ENCODE data around the gene SAMD4A. TPM values are rescaled to one million over a fixed set of nuclear protein-coding genes. Genes with fewer than 3 reads are reported as not detected.

Gene SAMD4A
- total RNA-seq, 2 donors from 2014 or later, result 80.4 to 236 TPM

DNA sequence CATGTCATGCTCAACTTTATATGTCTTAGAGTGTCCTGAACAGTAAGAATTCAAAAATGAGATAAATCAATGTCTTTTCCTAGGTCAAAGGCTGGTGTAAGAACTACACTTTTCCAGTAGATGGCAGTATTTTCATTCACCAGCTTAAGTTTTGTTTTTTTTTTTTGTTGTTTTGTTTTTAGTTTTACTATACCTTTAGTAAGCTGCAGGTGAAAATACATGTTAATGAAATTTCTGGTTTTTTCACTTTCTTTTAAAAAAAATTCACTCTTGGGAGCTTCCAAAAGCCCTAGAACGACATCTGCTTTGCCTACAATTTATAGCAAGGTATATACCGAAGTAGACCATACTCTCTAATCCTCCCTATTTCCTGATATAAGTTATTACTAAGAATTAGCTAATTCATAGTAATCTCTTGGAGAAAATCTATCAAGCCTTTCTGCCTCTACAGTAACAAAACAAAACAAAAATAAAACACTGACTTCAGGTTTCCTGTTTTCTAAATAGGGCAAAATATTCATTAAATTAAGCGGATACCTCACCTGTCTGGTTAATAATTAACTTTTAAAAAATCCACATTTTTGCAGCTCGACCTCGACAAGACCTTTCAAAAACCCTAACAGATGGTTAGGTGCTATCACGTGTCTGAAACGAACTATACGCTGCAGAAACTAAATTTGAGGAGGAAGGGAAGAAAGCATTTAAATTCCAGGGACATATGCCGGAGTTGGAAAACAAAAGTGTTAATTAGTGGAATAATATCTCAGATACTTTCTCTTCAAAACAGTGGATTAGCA is 2.7 kb upstream of the SAMD4A start:
- intact Hi-C loops (cut with DNase I), result loop anchor here in 1 of 2 donors (2.0 kb wide), 1 partner anchor 211 kb away; no protein-coding TSS in a partner anchor
- no peak for DNase-seq (ENCODE audit: low spot score)

GRCh38 chr14:54564868-54565784 is 1.8 kb upstream of the SAMD4A start:
- peak; percentile 90 for DNase-seq (ENCODE audit: low spot score)
- intact Hi-C loops (cut with DNase I), result loop anchor here (2.0 to 5.0 kb wide), 2 partner anchors 122 to 210 kb away; no protein-coding TSS in a partner anchor

DNA sequence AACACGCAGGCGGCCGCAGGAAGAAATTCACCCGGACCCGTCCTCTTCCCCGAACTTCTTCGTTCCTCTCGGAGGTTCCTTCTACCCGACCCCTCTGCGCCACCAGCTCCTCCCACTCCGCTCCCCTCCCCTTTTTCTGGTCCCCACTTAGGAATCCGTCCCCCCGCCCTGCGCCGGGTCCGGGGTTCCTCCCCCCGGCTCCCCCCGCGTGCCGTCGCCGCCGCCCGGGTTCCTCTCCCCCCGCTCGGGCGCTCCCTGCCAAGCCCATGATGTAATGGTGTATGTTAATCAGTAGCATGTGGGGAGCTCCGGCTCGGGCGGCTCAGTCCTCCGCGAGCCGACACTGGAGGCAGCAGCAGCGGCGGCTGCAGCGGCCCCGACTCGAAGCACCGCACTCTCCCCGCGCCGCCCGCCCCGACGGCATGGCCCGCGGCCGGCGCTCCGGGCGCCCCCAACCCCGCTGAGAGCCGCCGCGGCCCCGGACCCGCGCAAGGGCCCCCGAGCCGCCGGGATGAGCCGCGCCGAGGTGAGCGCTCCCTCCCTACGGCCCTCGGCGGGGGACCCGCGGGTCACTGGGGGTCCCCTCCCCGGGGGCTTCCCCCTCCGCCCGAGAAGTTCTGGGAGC is 1.0 kb upstream of the SAMD4A start:
- intact Hi-C loops (cut with DNase I), result loop anchor here (2.0 to 5.0 kb wide), 2 partner anchors 121 to 209 kb away; no protein-coding TSS in a partner anchor
- peak; percentile 98 for DNase-seq (ENCODE audit: low spot score)

- DNase-seq (ENCODE audit: low spot score), result peak; percentile 86
- intact Hi-C loops (cut with DNase I), result loop anchor here in 1 of 2 donors (5.0 kb wide), 1 partner anchor 120 kb away; no protein-coding TSS in a partner anchor
Observed at GRCh38 chr14:54567224-54567638, 303 bp downstream of the SAMD4A start.

GRCh38 chr14:54567639-54568561 is 972 bp downstream of the SAMD4A start:
- intact Hi-C loops (cut with DNase I), result loop anchor here in 1 of 2 donors (2.0 to 5.0 kb wide), 2 partner anchors 119 to 205 kb away; no protein-coding TSS in a partner anchor
- DNase-seq (ENCODE audit: low spot score), result peak; percentile 88

DNA sequence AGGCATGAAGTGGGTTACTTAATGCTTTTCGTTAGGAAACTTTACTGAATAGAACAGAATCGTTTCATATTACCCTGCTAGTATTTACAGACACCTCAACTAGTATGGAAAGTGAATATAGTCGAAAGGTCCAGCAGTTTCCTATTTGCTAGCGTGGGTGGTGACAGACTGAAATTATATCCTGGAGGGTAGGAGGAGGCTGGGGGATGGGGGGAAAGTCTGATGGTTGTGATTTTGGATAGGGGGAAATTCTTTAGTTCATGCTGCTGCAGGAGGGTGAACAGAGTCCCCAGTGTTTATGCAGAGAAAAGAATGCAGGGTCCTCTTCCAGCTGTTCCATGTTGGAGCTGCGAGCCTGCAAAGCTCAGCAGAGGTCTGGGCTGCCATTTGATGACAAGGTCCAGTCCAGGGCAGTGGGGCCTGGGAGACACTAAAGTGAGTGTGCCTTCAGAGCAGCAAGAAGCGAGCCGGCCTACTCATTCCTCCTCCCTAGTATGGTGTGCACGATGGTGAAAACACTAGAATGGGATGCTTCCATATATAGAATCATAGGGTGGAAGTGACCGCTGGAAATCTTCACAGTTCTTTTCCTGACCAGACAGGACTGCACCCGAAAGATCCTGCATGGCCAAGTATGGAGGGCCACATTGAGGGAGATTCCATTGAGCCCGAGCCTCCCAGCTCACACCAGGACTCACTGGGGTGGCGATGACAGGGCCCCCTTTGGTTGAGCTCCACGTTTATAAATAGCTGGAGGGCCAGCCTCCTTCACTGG is 2.1 kb downstream of the SAMD4A start:
- intact Hi-C loops (cut with DNase I), result loop anchor here in 1 of 2 donors (2.0 to 5.0 kb wide), 2 partner anchors 118 to 204 kb away; no protein-coding TSS in a partner anchor
- peak; percentile 81 for DNase-seq (ENCODE audit: low spot score)

GRCh38 chr14:54570047-54570446 is 3.1 kb downstream of the SAMD4A start:
- DNase-seq (ENCODE audit: low spot score), result no peak
- intact Hi-C loops (cut with DNase I), result loop anchor here in 1 of 2 donors (10.0 kb wide), 1 partner anchor 115 kb away; no protein-coding TSS in a partner anchor

DNA sequence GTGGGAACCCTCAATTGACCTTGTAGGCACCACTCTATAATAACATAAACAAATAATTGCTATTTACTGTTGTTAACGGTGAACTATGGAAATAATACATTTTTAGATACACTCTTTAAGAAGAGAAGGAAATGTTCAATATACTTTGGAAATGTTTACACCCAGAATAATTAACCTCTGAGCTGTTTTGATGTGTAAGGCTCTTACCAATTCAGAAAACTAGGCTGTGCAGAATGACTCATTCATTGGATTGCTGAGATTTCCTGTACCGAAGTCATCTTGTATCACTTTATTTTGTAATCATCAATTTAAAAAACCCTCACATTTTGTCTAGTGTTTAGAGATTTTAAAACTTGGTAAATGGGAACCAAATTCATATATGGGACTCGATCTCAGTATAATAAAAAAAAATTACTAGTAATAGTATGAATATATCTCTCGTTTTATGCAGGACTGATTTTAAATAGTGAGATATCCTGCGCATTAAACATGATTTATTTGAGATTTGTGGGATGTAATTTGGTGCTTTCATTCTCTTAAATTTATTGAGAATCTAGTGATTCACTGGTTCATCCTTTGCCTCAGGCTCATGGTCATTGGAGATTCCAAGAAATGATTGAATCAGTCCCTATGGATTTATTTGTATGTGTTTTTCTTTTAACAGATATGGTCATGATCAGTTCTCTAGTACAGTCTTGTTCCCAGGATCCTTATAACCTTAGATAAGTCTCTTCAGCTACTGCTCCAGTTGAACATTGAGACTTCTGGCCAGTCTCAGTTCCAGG is 3.9 kb downstream of the SAMD4A start:
- DNase-seq (ENCODE audit: low spot score), result no peak

DNA sequence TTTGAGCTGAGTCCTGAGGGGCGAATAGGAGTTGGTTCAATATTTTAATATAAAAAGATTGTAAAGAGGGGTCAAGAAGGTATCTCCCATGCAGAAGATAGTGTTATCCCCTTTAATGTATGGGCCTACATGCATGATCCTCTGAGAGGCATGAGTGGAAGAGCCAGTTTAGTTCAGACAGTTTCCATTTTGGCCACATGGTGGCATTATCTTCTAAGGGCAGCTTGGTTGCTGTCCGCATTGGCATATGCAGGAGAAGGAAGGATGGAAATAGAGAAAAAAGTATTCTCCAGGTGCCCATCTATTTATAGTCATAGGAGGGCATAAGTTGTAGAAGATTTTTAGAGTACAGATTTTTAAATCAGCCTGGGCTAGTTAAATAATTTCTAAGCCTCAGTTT is 5.4 kb downstream of the SAMD4A start:
- no peak for DNase-seq (ENCODE audit: low spot score)
- intact Hi-C loops (cut with DNase I), result loop anchor here in 1 of 2 donors (10.0 kb wide), 1 partner anchor 112 kb away; no protein-coding TSS in a partner anchor

More for the DNA sequence above, 3.9 kb downstream of the SAMD4A start:
- intact Hi-C loops (cut with DNase I), result loop anchor here in 1 of 2 donors (10.0 kb wide), 1 partner anchor 114 kb away; no protein-coding TSS in a partner anchor

DNA sequence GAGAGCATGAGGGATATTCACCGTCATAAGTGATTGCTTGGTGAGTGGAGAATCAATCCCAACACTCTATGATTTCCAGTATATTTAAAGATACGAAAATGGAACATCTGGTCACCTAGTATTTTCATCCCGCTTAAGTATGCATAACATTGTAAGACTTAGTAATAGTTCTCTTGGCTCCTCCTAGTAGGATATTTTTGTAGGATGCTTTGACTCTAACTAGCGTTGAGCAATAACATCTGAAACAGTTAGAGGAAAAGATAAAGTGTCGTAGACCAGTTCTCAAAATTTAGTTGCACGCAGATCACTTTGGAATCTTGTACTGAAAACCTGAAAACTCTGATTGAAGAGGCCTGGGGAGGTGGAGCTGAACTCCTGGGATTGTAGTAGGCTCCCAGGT is 7.6 kb downstream of the SAMD4A start:
- intact Hi-C loops (cut with DNase I), result loop anchor here in 1 of 2 donors (10.0 kb wide), 1 partner anchor 110 kb away; no protein-coding TSS in a partner anchor
- DNase-seq (ENCODE audit: low spot score), result no peak

GRCh38 chr14:54577494-54577893 is 10.6 kb downstream of the SAMD4A start:
- intact Hi-C loops (cut with DNase I), result loop anchor here in 1 of 2 donors (10.0 kb wide), 1 partner anchor 107 kb away; no protein-coding TSS in a partner anchor
- no peak for DNase-seq (ENCODE audit: low spot score)

- DNase-seq (ENCODE audit: low spot score), result no peak
- intact Hi-C loops (cut with DNase I), result loop anchor here in 1 of 2 donors (10.0 kb wide), 1 partner anchor 107 kb away; no protein-coding TSS in a partner anchor
Observed at GRCh38 chr14:54577977-54578376, 11.0 kb downstream of the SAMD4A start.

GRCh38 chr14:54579621-54580020 is 12.7 kb downstream of the SAMD4A start:
- DNase-seq (ENCODE audit: low spot score), result no peak
- intact Hi-C loops (cut with DNase I), result loop anchor here in 1 of 2 donors (10.0 kb wide), 1 partner anchor 105 kb away; no protein-coding TSS in a partner anchor

DNA sequence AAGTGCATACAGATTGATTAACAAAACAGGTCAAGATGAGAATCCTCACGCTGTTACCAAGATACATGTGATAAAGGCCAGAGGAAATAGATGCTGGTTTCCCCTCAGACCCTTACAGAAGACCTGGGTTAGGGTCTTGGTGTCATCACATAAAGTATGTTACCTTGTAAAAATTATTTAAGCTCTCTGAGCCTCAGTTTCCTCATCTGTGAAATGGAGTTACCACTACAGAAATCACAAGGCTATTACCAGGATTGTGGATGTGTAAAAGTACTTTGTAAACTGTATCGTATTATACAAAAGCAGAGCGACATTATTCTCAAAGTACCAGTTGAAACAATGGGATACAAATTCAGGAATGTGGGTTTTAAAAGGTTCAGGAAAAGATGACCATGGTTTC is 14.0 kb downstream of the SAMD4A start:
- intact Hi-C loops (cut with DNase I), result no loop called here
- no peak for DNase-seq (ENCODE audit: low spot score)

DNA sequence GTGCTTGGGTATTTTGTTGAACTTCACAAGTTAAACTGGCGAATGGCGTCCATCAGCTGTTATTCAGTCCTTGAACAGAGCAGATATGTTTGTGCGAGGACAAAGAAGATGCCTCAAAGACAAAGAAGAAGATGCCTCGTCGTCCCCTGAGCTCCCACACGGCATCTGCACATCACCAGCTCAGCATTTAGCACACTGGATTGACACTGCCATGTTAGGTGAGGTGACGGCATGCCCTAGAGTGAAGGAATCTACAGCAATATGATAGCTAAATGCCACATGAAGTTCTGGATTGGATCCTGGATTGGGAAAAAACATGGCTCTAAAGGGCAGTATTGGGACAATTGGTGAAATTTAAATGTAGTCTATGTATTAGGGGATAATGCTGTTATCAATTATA is 15.4 kb downstream of the SAMD4A start:
- intact Hi-C loops (cut with DNase I), result no loop called here
- no peak for DNase-seq (ENCODE audit: low spot score)

DNA sequence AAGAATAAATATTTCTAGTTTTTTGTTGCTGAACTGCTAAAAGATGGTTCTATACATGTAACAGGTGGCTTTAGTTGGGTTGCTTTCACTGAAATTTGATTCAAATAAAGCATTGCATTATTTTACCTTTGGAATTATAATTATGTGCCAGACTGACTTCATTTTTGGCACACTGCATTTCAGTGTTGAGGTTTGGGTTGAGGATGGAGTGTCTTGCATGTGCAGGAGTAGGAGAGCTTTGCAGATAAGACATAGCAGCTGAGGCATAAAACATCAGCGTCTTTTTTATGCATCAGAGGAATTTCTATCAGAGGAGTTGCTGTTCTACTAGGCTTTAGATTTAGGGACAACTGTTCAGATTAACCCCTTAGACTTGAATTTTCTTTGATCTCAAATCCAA is 17.2 kb downstream of the SAMD4A start:
- DNase-seq (ENCODE audit: low spot score), result no peak
- intact Hi-C loops (cut with DNase I), result no loop called here

All from posterior vena cava (tissue), 2 donors.